ENCODE measurements around the gene LSP1. TPM values are rescaled to one million over a fixed set of nuclear protein-coding genes. Genes with fewer than 3 reads are reported as not detected.

Gene LSP1
- total RNA-seq, 1 experiment from 2014 or later: 0.90 TPM

GRCh38 chr11:1840780-1841480, 12.0 kb upstream of the LSP1 start:
- intact Hi-C loops (cut with micrococcal nuclease; ENCODE audit: unreplicated experiment): no loop called here
- ATAC-seq (no peak), DNase-seq (ENCODE audit: low read depth, low spot score) (no peak)
- ChIA-PET POLR2A (no interaction called here), CTCF (interaction anchor here (0.7 to 2.3 kb wide), 3 partner anchors 8 to 246 kb away, joined by 3 to 8 read pairs (median 4); no protein-coding TSS in a partner anchor)
- Histone ChIP-seq H3K36me3 (ENCODE audit: control insufficient read depth, insufficient read depth, low read length) (no peaks in the 10 kb centered on the region), H3K4me1 (ENCODE audit: control insufficient read depth, insufficient read depth, low read length) (peaks cover 22% of the 10 kb centered on the region), H3K27ac (ENCODE audit: low read length) (no peak overlapping the region), H3K9me3 (ENCODE audit: control insufficient read depth, insufficient read depth, low read depth, low read length) (no peaks in the 10 kb centered on the region), H3K27me3 (ENCODE audit: control insufficient read depth, insufficient read depth, low read length) (no peaks in the 10 kb centered on the region), H3K4me3 (ENCODE audit: low read depth in 2 of 2, low read length in 2 of 2) (no peak overlapping the region)
- in situ Hi-C loops (cut with HindIII; ENCODE audit: low pct_unique_long_range_greater_than_20kb, low sequenced_read_pairs): no loop called here
- BruUV-seq (replicated peaks): no TSS peak
- TF ChIP-seq TCF7L2 (IDR thresholded peaks at IDR 0.05; ENCODE audit: low read depth, low read length) (no peak), SIN3A (IDR thresholded peaks at IDR 0.05; ENCODE audit: borderline replicate concordance, insufficient read depth, low read depth, low read length) (no peak), REST (IDR thresholded peaks at IDR 0.05; ENCODE audit: insufficient read depth in 1 of 2, low read depth in 2 of 2, low read length in 1 of 2) (no peak), POLR2AphosphoS5 (IDR thresholded peaks at IDR 0.05; ENCODE audit: low read depth, low read length) (no peak)
- TF ChIP-seq, protein P1, sequence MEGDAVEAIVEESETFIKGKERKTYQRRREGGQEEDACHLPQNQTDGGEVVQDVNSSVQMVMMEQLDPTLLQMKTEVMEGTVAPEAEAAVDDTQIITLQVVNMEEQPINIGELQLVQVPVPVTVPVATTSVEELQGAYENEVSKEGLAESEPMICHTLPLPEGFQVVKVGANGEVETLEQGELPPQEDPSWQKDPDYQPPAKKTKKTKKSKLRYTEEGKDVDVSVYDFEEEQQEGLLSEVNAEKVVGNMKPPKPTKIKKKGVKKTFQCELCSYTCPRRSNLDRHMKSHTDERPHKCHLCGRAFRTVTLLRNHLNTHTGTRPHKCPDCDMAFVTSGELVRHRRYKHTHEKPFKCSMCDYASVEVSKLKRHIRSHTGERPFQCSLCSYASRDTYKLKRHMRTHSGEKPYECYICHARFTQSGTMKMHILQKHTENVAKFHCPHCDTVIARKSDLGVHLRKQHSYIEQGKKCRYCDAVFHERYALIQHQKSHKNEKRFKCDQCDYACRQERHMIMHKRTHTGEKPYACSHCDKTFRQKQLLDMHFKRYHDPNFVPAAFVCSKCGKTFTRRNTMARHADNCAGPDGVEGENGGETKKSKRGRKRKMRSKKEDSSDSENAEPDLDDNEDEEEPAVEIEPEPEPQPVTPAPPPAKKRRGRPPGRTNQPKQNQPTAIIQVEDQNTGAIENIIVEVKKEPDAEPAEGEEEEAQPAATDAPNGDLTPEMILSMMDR (IDR thresholded peaks at IDR 0.05): no peak

DNA sequence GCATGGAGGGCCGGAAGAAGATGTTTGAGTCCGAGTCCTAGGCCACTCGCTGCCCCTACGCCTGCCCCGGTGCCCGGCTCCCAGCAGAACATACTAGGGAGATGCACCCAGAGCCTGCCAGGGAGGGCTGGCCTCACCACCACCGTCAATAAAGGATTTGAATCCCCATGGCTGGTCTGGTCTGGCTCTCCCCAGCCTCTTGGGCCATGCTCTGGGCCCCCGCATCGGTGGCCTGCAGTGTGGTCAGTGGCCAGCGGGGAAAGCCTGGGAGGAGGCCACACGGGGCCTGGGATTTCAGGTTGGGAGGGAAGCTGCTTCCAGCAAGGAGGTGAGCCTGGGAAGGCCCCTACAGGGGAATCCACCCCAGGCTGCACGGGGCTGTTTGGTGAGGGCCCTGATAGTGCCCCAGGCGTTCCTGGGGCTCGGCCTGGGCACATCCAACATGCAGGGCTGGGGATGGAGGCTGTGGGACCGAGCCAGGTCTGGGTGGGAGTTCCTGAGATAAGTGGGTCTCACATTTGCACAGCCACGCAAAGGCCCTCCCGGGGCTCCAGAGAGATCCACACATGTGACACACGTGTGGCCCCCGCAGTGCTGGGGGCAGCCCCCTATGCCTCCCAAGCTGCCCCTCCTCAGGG, 11.3 kb upstream of the LSP1 start:
- intact Hi-C loops (cut with micrococcal nuclease; ENCODE audit: unreplicated experiment) (no loop called here), in situ Hi-C loops (cut with HindIII; ENCODE audit: low pct_unique_long_range_greater_than_20kb, low sequenced_read_pairs) (no loop called here)
- Histone ChIP-seq H3K36me3 (ENCODE audit: control insufficient read depth, insufficient read depth, low read length) (no peaks in the 10 kb centered on the region), H3K27me3 (ENCODE audit: control insufficient read depth, insufficient read depth, low read length) (no peaks in the 10 kb centered on the region), H3K4me3 (ENCODE audit: low read depth in 2 of 2, low read length in 2 of 2) (no peak overlapping the region), H3K4me1 (ENCODE audit: control insufficient read depth, insufficient read depth, low read length) (peaks cover 22% of the 10 kb centered on the region), H3K9me3 (ENCODE audit: control insufficient read depth, insufficient read depth, low read depth, low read length) (no peaks in the 10 kb centered on the region), H3K27ac (ENCODE audit: low read length) (no peak overlapping the region)
- TF ChIP-seq REST (IDR thresholded peaks at IDR 0.05; ENCODE audit: insufficient read depth in 1 of 2, low read depth in 2 of 2, low read length in 1 of 2) (no peak), POLR2AphosphoS5 (IDR thresholded peaks at IDR 0.05; ENCODE audit: low read depth, low read length) (no peak), SIN3A (IDR thresholded peaks at IDR 0.05; ENCODE audit: borderline replicate concordance, insufficient read depth, low read depth, low read length) (no peak), TCF7L2 (IDR thresholded peaks at IDR 0.05; ENCODE audit: low read depth, low read length) (no peak)
- TF ChIP-seq, protein P1 (IDR thresholded peaks at IDR 0.05): no peak
- CTCF ChIA-PET: interaction anchor here (0.6 to 2.3 kb wide), 5 partner anchors 8 to 310 kb away, joined by 3 to 8 read pairs (median 3); no protein-coding TSS in a partner anchor
- POLR2A ChIA-PET: no interaction called here
- no TSS peak for BruUV-seq (replicated peaks)
- ATAC-seq (no peak), DNase-seq (ENCODE audit: low read depth, low spot score) (no peak)

All from Panc1 (cell line).